H1 (cell line): ENCODE results near the gene FOXN3. TPM values are rescaled to one million over a fixed set of nuclear protein-coding genes. Genes with fewer than 3 reads are reported as not detected.

Experiments used
- CTCF ChIA-PET: fragments of 300-600 bp; sonication (Branson Sonifier 250); formaldehyde crosslinking; loops from one replicate; lab custom pipeline; 2021; ENCODE audit not compliant: partially characterized antibody; lab: Charles Lee
- POLR2A ChIA-PET: fragments of 300-600 bp; sonication (Branson Sonifier 250); formaldehyde crosslinking; loops from one replicate; lab custom pipeline; 2021; ENCODE audit warnings: inconsistent platforms; ENCODE audit not compliant: partially characterized antibody; lab: Charles Lee
- DNase-seq, 2 experiments: peaks; one replicate each; pipeline versions ENCODE4 v3.0.0 to v3.0.0-alpha.2; 2010 to 2022; ENCODE audit warnings: low spot score in 2 of 2, low read depth in 1 of 2, mixed read lengths in 1 of 2
- FAIRE-seq: peaks from 2 replicates; lab custom pipeline; 2011; peaks lifted over from hg19 to GRCh38; lab: Jason Lieb, UNC
- H2AFZ ChIP-seq: 2 replicates; pipeline ENCODE4 v1.8.1; 2012; ENCODE audit warnings: low read length, inconsistent platforms
- H2AK5ac ChIP-seq: 2 replicates; pipeline ENCODE4 v1.6.1; 2013; ENCODE audit warnings: low read depth, low read length
- H2BK120ac ChIP-seq: replicated peaks from 2 replicates; pipeline ENCODE3; 2013; ENCODE audit warnings: low read depth, low read length, inconsistent platforms
- H2BK12ac ChIP-seq: 2 replicates; pipeline ENCODE4 v1.6.1; 2013; ENCODE audit warnings: low read depth, low read length
- H2BK15ac ChIP-seq: 2 replicates; pipeline ENCODE4 v1.6.1; 2013; ENCODE audit warnings: low read length
- H2BK20ac ChIP-seq: 2 replicates; pipeline ENCODE4 v1.6.1; 2013; ENCODE audit warnings: low read length
- H2BK5ac ChIP-seq: 2 replicates; pipeline ENCODE4 v1.6.1; 2013; ENCODE audit warnings: low read depth, low read length
- H3K14ac ChIP-seq: 2 replicates; pipeline ENCODE4 v1.6.1; 2013; ENCODE audit warnings: inconsistent platforms; ENCODE audit not compliant: insufficient read length
- H3K18ac ChIP-seq: 2 replicates; pipeline ENCODE4 v1.6.1; 2013; ENCODE audit warnings: low read length; ENCODE audit errors: extremely low read depth
- H3K23ac ChIP-seq: 2 replicates; pipeline ENCODE4 v1.6.1; 2013; ENCODE audit warnings: inconsistent platforms; ENCODE audit not compliant: insufficient read length
- H3K23me2 ChIP-seq: 2 replicates; pipeline ENCODE4 v1.6.1; 2013; ENCODE audit warnings: low read depth, low read length
- H3K27ac ChIP-seq: 2 replicates; pipeline ENCODE4 v1.6.1; 2011; ENCODE audit warnings: low read depth, low read length, inconsistent platforms
- H3K27me3 ChIP-seq, 4 experiments: replicated peaks in 1 of 4; 1 replicate in 1 of 4; 2 replicates in 3 of 4; pipeline versions ENCODE4 v1.6.1 to v1.8.1; 2011 to 2013; ENCODE audit warnings: low read length in 3 of 4, mild to moderate bottlenecking in 3 of 4, inconsistent platforms in 2 of 4, mixed read lengths in 2 of 4, moderate library complexity in 1 of 4; ENCODE audit not compliant: control insufficient read depth in 3 of 4, insufficient read depth in 3 of 4; ENCODE audit errors: extremely low read depth in 1 of 4
- H3K36me3 ChIP-seq, 4 experiments: 2 replicates each; pipeline versions ENCODE4 v1.6.1 to v1.8.1; 2011 to 2013; ENCODE audit warnings: mild to moderate bottlenecking in 4 of 4, low read length in 3 of 4, moderate library complexity in 2 of 4, control low read depth in 1 of 4, inconsistent platforms in 1 of 4; ENCODE audit not compliant: insufficient read depth in 4 of 4, control insufficient read depth in 2 of 4
- H3K4ac ChIP-seq: replicated peaks from 2 replicates; pipeline ENCODE3; 2013; ENCODE audit warnings: low read length, low read depth, mixed read lengths, inconsistent platforms; ENCODE audit not compliant: insufficient read length
- H3K4me1 ChIP-seq, 4 experiments: replicated peaks in 1 of 4; 1 replicate in 1 of 4; 2 replicates in 3 of 4; pipeline versions ENCODE4 v1.6.1 to v1.8.1; 2011 to 2013; ENCODE audit warnings: low read length in 3 of 4, inconsistent platforms in 2 of 4, mixed read lengths in 1 of 4; ENCODE audit not compliant: insufficient read depth in 4 of 4, control insufficient read depth in 3 of 4
- H3K4me2 ChIP-seq, 2 experiments: 2 replicates each; pipeline versions ENCODE4 v1.6.1 to v1.8.1; 2011 to 2013; ENCODE audit warnings: low read depth in 2 of 2, low read length in 2 of 2, control low read depth in 1 of 2, inconsistent platforms in 1 of 2, mild to moderate bottlenecking in 1 of 2; ENCODE audit not compliant: insufficient read depth in 1 of 2
- H3K4me3 ChIP-seq, 4 experiments: fragments of 200-600, 300-600 bp in 1 of 4; sonication (generic), shearing (Covaris generic), sonication (Bioruptor Twin) in 1 of 4; 2 replicates each; pipeline versions ENCODE4 v1.5.1 to v1.8.1; 2011 to 2016; ENCODE audit warnings: low read length in 4 of 4, low read depth in 3 of 4, control low read depth in 2 of 4, inconsistent platforms in 2 of 4, mild to moderate bottlenecking in 2 of 4, mixed read lengths in 1 of 4, moderate library complexity in 1 of 4; ENCODE audit not compliant: insufficient read depth in 2 of 4; ENCODE audit errors: extremely low read depth in 1 of 4
- H3K56ac ChIP-seq: replicated peaks from 2 replicates; pipeline ENCODE3; 2013; ENCODE audit warnings: low read depth, mild to moderate bottlenecking, mixed read lengths, low read length, inconsistent platforms; ENCODE audit not compliant: insufficient read length
- H3K79me1 ChIP-seq: 2 replicates; pipeline ENCODE4 v1.6.1; 2013; ENCODE audit warnings: low read depth, low read length, control low read depth
- H3K79me2 ChIP-seq, 2 experiments: 2 replicates each; pipeline versions ENCODE4 v1.6.1 to v1.8.1; 2012 to 2013; ENCODE audit warnings: low read length in 2 of 2, mild to moderate bottlenecking in 2 of 2, inconsistent platforms in 1 of 2; ENCODE audit not compliant: insufficient read depth in 2 of 2, control insufficient read depth in 1 of 2
- H3K9ac ChIP-seq, 4 experiments: replicated peaks in 1 of 4; 1 replicate in 1 of 4; 2 replicates in 3 of 4; pipeline versions ENCODE4 v1.6.1 to v1.8.1; 2011 to 2013; ENCODE audit warnings: low read depth in 3 of 4, low read length in 3 of 4, control low read depth in 2 of 4, mild to moderate bottlenecking in 2 of 4, moderate library complexity in 2 of 4, inconsistent platforms in 1 of 4; ENCODE audit errors: extremely low read depth in 1 of 4
- H3K9me3 ChIP-seq, 2 experiments: 2 replicates each; pipeline versions ENCODE4 v1.6.1 to v1.8.1; 2012 to 2013; ENCODE audit warnings: mild to moderate bottlenecking in 2 of 2, moderate library complexity in 2 of 2, control low read depth in 1 of 2, inconsistent platforms in 1 of 2, low read depth in 1 of 2, low read length in 1 of 2, mixed read lengths in 1 of 2; ENCODE audit not compliant: insufficient read depth in 2 of 2
- H4K20me1 ChIP-seq, 2 experiments: replicated peaks in 1 of 2; 2 replicates each; pipeline versions ENCODE3 to v1.8.1; 2011 to 2013; ENCODE audit warnings: inconsistent platforms in 2 of 2, low read length in 2 of 2, mild to moderate bottlenecking in 1 of 2; ENCODE audit not compliant: insufficient read depth in 2 of 2, control insufficient read depth in 1 of 2
- H4K5ac ChIP-seq: 2 replicates; pipeline ENCODE4 v1.6.1; 2013; ENCODE audit warnings: low read length, low read depth, mixed read lengths, inconsistent platforms; ENCODE audit not compliant: insufficient read length
- H4K8ac ChIP-seq: 2 replicates; pipeline ENCODE4 v1.8.0; 2013; ENCODE audit warnings: mild to moderate bottlenecking, moderate library complexity, low read length, inconsistent platforms; ENCODE audit not compliant: insufficient read depth; ENCODE audit errors: extremely low read depth
- H4K91ac ChIP-seq: replicated peaks from 2 replicates; pipeline ENCODE3; 2013; ENCODE audit warnings: low read length, mixed read lengths, inconsistent platforms; ENCODE audit not compliant: insufficient read length
- ASH2L ChIP-seq: fragments of 200-600, 300-600 bp; sonication (generic); IDR thresholded peaks from one replicate; pipeline ENCODE4 v1.7.1; 2017; ENCODE audit warnings: low read length
- BACH1 ChIP-seq: IDR thresholded peaks from 2 replicates; pipeline ENCODE4 v1.6.1; 2012; ENCODE audit warnings: low read length, improper control_type of control experiment
- BRCA1 ChIP-seq: IDR thresholded peaks from 2 replicates; pipeline ENCODE4 v1.6.1; 2012; ENCODE audit warnings: low read depth, low read length, improper control_type of control experiment
- CHD2 ChIP-seq: IDR thresholded peaks from 2 replicates; pipeline ENCODE4 v1.6.1; 2012; ENCODE audit warnings: low read length, improper control_type of control experiment
- GABPA ChIP-seq: IDR thresholded peaks from 2 replicates; pipeline ENCODE4 v1.6.1; 2011; ENCODE audit warnings: mild to moderate bottlenecking, low read length, moderate library complexity, borderline replicate concordance; ENCODE audit not compliant: insufficient read depth
- JUN ChIP-seq: IDR thresholded peaks from 2 replicates; pipeline ENCODE4 v1.6.1; 2011; ENCODE audit warnings: low read depth, mild to moderate bottlenecking, improper control_type of control experiment, low read length
- KDM4A ChIP-seq: IDR thresholded peaks from one replicate; pipeline ENCODE4 v1.7.1; 2012; ENCODE audit warnings: low read depth, mild to moderate bottlenecking, moderate library complexity, low read length, inconsistent platforms; ENCODE audit not compliant: severe bottlenecking
- KDM5A ChIP-seq: fragments of 200-600 bp; IDR thresholded peaks from 2 replicates; pipeline ENCODE4 v1.7.1; 2012; ENCODE audit warnings: mild to moderate bottlenecking, low read length, inconsistent platforms, mixed read lengths
- NRF1 ChIP-seq: IDR thresholded peaks from 2 replicates; pipeline ENCODE4 v1.6.1; 2011; ENCODE audit warnings: mild to moderate bottlenecking, low read depth, low read length, improper control_type of control experiment
- PHF8 ChIP-seq: fragments of 200-600 bp; sonication (generic); conservative IDR thresholded peaks from 2 replicates; pipeline ENCODE4 v1.7.1; 2012; ENCODE audit warnings: low read depth, mild to moderate bottlenecking, inconsistent platforms, low read length, moderate library complexity
- RBBP5 ChIP-seq: IDR thresholded peaks from 2 replicates; pipeline ENCODE4 v1.7.1; 2012; ENCODE audit warnings: low read depth, mild to moderate bottlenecking, inconsistent platforms, low read length, moderate library complexity, borderline replicate concordance
- SRF ChIP-seq: IDR thresholded peaks from 2 replicates; pipeline ENCODE4 v1.6.1; 2011; ENCODE audit warnings: mild to moderate bottlenecking, low read depth, low read length, moderate library complexity
- TAF1 ChIP-seq: IDR thresholded peaks from 2 replicates; pipeline ENCODE4 v1.6.1; 2011; ENCODE audit warnings: mild to moderate bottlenecking, low read depth, low read length
- TEAD4 ChIP-seq: IDR thresholded peaks from 2 replicates; pipeline ENCODE4 v1.6.1; 2012; ENCODE audit warnings: low read depth, low read length, inconsistent platforms, mixed read lengths
- YY1 ChIP-seq: IDR thresholded peaks from 2 replicates; pipeline ENCODE4 v1.6.1; 2011; ENCODE audit warnings: low read depth, mild to moderate bottlenecking, low read length
- WGBS, 2 experiments: shearing (Covaris generic) in 1 of 2; methylation state at CpG; one replicate each; pipeline versions ENCODE4 v1.1.6 to v1.1.7; 2013 to 2015; ENCODE audit warnings: low lambda C conversion rate in 2 of 2, mixed read lengths in 2 of 2, inconsistent platforms in 1 of 2, low coverage in 1 of 2, missing lambda C conversion rate in 1 of 2; ENCODE audit not compliant: insufficient replicate concordance in 2 of 2, insufficient coverage in 1 of 2, insufficient read length in 1 of 2; ENCODE audit errors: extremely low coverage in 1 of 2, missing lambda C conversion rate in 1 of 2; 5-methylcytosine and 5-hydroxymethylcytosine counted together
- polyA plus RNA-seq, 7 experiments: library from polyadenylated mRNA; depleted of rRNA in 3 of 7; stranded (reverse) in 5 of 7; unstranded in 2 of 7; fragments of >200 nt in 5 of 7; fragments of 200-250 nt in 2 of 7; gene quantifications; 1 replicate in 5 of 7; 2 replicates in 1 of 7; 4 replicates in 1 of 7; pipeline versions ENCODE4 v1.2.1 to v1.2.3, GENCODE V29; 2011 to 2013; ENCODE audit warnings: missing spikeins in 2 of 7, mixed read lengths in 2 of 7
- total RNA-seq: library from RNA; stranded (reverse); fragmentation: NEBNext Ultra II Directional; extraction: Animal tissue kit (Norgen Biotek cat#: 25700); gene quantifications from 2 replicates; pipeline ENCODE4 v1.2.1, GENCODE V29; 2021

The FOXN3 gene
- total and polyA plus RNA-seq, 2 of the 8 experiments (the other 6 are each of a cell fraction or from before 2014, with no cell fraction given), result 52.6 to 178 TPM

- H2BK15ac ChIP-seq, result no peak overlapping the region
- TF ChIP-seq KDM4A, result no peak
- no peak for TF ChIP-seq PHF8
- no peak for TF ChIP-seq BACH1
- TF ChIP-seq JUN, result no peak
- TF ChIP-seq NRF1, result no peak
- TF ChIP-seq RBBP5, result no peak
- TF ChIP-seq SRF, result no peak
- no peak for TF ChIP-seq TEAD4
- TF ChIP-seq YY1, result no peak
- no peak for TF ChIP-seq TAF1
- no peak for TF ChIP-seq ASH2L
- no peak for TF ChIP-seq BRCA1
- TF ChIP-seq CHD2, result no peak
- TF ChIP-seq KDM5A, result no peak
- TF ChIP-seq GABPA, result no peak
These were observed 285.9 kb downstream of the FOXN3 start for GRCh38 chr14:89131004-89131750.

More at GRCh38 chr14:89131004-89131750, 285.9 kb downstream of the FOXN3 start:
- H3K27ac ChIP-seq, result no peak overlapping the region
- ChIA-PET CTCF (no interaction called here), POLR2A (no interaction called here)
- H4K5ac ChIP-seq, result no peak overlapping the region
- H3K18ac ChIP-seq, result no peak overlapping the region
- H2BK20ac ChIP-seq, result no peak overlapping the region
- H3K9ac ChIP-seq, result no peak overlapping the region
- H3K4me1 ChIP-seq, result no peaks in the 10 kb centered on the region
- no peak for DNase-seq
- no peak overlapping the region for H3K23ac ChIP-seq
- no peaks in the 10 kb centered on the region for H4K20me1 ChIP-seq
- H3K79me2 ChIP-seq, result no peaks in the 10 kb centered on the region
- no peak overlapping the region for H2BK12ac ChIP-seq
- H2BK5ac ChIP-seq, result no peak overlapping the region
- no peak overlapping the region for H3K14ac ChIP-seq
- no peaks in the 10 kb centered on the region; a peak in 1 of 7 replicates for H3K27me3 ChIP-seq
- H4K8ac ChIP-seq, result no peak overlapping the region
- no peak overlapping the region for H3K4me2 ChIP-seq
- H3K9me3 ChIP-seq, result no peaks in the 10 kb centered on the region
- H2BK120ac ChIP-seq, result no peak overlapping the region
- H3K79me1 ChIP-seq, result no peaks in the 10 kb centered on the region
- H2AK5ac ChIP-seq, result no peak overlapping the region
- H2AFZ ChIP-seq, result no peak overlapping the region
- no peak overlapping the region for H3K56ac ChIP-seq
- H3K4ac ChIP-seq, result no peak overlapping the region
- 91% methylated on average over 6 of the region's 6 CpGs; no CpG with 5 or more reads in 1 of the 2 experiments for WGBS, 2 experiments
- no peak overlapping the region for H4K91ac ChIP-seq
- no peak overlapping the region for H3K4me3 ChIP-seq
- FAIRE-seq, result no peak
- H3K36me3 ChIP-seq, result no peaks in the 10 kb centered on the region; a peak in 1 of 8 replicates
- no peaks in the 10 kb centered on the region for H3K23me2 ChIP-seq
